Fibroblast of lung (primary cell): ENCODE data around the gene TAB3. TPM values are rescaled to one million over a fixed set of nuclear protein-coding genes. Genes with fewer than 3 reads are reported as not detected.

ENCODE experiments used
- DNase-seq, 2 donors: peaks; one replicate each; pipeline versions ENCODE4 v3.0.0 to v3.0.0-alpha.2; 2010; ENCODE audit warnings: low read depth in 2 of 2
- H2AFZ ChIP-seq: 2 replicates; pipeline ENCODE4 v1.5.1; 2012; ENCODE audit warnings: low read length, control low read depth, inconsistent platforms
- H3K27ac ChIP-seq: 2 replicates; pipeline ENCODE4 v1.5.1; 2011; ENCODE audit warnings: low read length, control low read depth; ENCODE audit not compliant: insufficient read depth
- H3K27me3 ChIP-seq: 2 replicates; pipeline ENCODE4 v1.5.1; 2011; ENCODE audit warnings: mild to moderate bottlenecking, low read length; ENCODE audit not compliant: control insufficient read depth, insufficient read depth
- H3K36me3 ChIP-seq: 2 replicates; pipeline ENCODE4 v1.5.1; 2011; ENCODE audit warnings: low read length; ENCODE audit not compliant: control insufficient read depth, insufficient read depth
- H3K4me1 ChIP-seq: 2 replicates; pipeline ENCODE4 v1.5.1; 2011; ENCODE audit warnings: low read length; ENCODE audit not compliant: control insufficient read depth, insufficient read depth; ENCODE audit errors: extremely low read depth
- H3K4me2 ChIP-seq: 2 replicates; pipeline ENCODE4 v1.5.1; 2011; ENCODE audit warnings: low read length, control low read depth; ENCODE audit not compliant: insufficient read depth; ENCODE audit errors: extremely low read depth
- H3K4me3 ChIP-seq, 4 experiments: fragments of 200-600 bp in 1 of 4; sonication (generic) in 1 of 4; replicated peaks in 1 of 4; 2 replicates each; pipeline ENCODE4 v1.5.1; 2011 to 2016; ENCODE audit warnings: low read length in 4 of 4, low read depth in 3 of 4, mild to moderate bottlenecking in 3 of 4, control low read depth in 2 of 4, inconsistent platforms in 1 of 4, mixed read lengths in 1 of 4; ENCODE audit not compliant: insufficient read depth in 1 of 4; ENCODE audit errors: control extremely low read depth in 1 of 4
- H3K79me2 ChIP-seq: 2 replicates; pipeline ENCODE4 v1.5.1; 2012; ENCODE audit warnings: mild to moderate bottlenecking, low read length, inconsistent platforms; ENCODE audit not compliant: control insufficient read depth, insufficient read depth
- H3K9ac ChIP-seq: 2 replicates; pipeline ENCODE4 v1.5.1; 2011; ENCODE audit warnings: mild to moderate bottlenecking, low read length, control low read depth; ENCODE audit not compliant: insufficient read depth
- H3K9me3 ChIP-seq: 2 replicates; pipeline ENCODE4 v1.5.1; 2012; ENCODE audit warnings: low read depth, low read length; ENCODE audit not compliant: control insufficient read depth, insufficient read depth
- H4K20me1 ChIP-seq: 2 replicates; pipeline ENCODE4 v1.5.1; 2011; ENCODE audit warnings: low read length; ENCODE audit not compliant: control insufficient read depth, insufficient read depth; ENCODE audit errors: extremely low read depth
- EZH2 ChIP-seq: IDR thresholded peaks from 2 replicates; pipeline ENCODE4 v1.5.1; 2012; ENCODE audit warnings: low read length, control low read depth, mild to moderate bottlenecking; ENCODE audit errors: missing control alignments
- polyA plus RNA-seq, 2 donors: library from polyadenylated mRNA; depleted of rRNA in 1 of 2; stranded (reverse) in 1 of 2; unstranded in 1 of 2; fragments of >200 nt; gene quantifications; 2 replicates each; pipeline ENCODE4 v1.2.1, GENCODE V29; 2011 to 2012; ENCODE audit warnings: missing spikeins in 1 of 2
- total RNA-seq: library from RNA; depleted of rRNA; stranded (reverse); fragments of >200 nt; gene quantifications from 2 replicates; pipeline ENCODE4 v1.2.1, GENCODE V29; 2014
- TF ChIP-seq, protein P1 (sequence below), 2 donors: IDR thresholded peaks in 1 of 2; conservative IDR thresholded peaks in 1 of 2; 1 replicate in 1 of 2; 2 replicates in 1 of 2; pipeline ENCODE4 v1.5.1; 2011 to 2012; ENCODE audit warnings: low read length in 2 of 2, control low read depth in 1 of 2, inconsistent platforms in 1 of 2, low read depth in 1 of 2, mild to moderate bottlenecking in 1 of 2

The TAB3 gene
- total and polyA plus RNA-seq, 2 donors (not counting 1 experiment from before 2014, with no cell fraction given): 8.6 to 14.9 TPM

GRCh38 chrX:30880058-30880457, 9.0 kb downstream of the TAB3 start:
- H4K20me1 ChIP-seq: no peaks in the 10 kb centered on the region
- H3K4me2 ChIP-seq: no peak overlapping the region
- no peak overlapping the region for H2AFZ ChIP-seq
- no peak overlapping the region for H3K4me3 ChIP-seq
- no peaks in the 10 kb centered on the region for H3K36me3 ChIP-seq
- no peak for DNase-seq
- no peak overlapping the region for H3K27ac ChIP-seq
- TF ChIP-seq, protein P1, sequence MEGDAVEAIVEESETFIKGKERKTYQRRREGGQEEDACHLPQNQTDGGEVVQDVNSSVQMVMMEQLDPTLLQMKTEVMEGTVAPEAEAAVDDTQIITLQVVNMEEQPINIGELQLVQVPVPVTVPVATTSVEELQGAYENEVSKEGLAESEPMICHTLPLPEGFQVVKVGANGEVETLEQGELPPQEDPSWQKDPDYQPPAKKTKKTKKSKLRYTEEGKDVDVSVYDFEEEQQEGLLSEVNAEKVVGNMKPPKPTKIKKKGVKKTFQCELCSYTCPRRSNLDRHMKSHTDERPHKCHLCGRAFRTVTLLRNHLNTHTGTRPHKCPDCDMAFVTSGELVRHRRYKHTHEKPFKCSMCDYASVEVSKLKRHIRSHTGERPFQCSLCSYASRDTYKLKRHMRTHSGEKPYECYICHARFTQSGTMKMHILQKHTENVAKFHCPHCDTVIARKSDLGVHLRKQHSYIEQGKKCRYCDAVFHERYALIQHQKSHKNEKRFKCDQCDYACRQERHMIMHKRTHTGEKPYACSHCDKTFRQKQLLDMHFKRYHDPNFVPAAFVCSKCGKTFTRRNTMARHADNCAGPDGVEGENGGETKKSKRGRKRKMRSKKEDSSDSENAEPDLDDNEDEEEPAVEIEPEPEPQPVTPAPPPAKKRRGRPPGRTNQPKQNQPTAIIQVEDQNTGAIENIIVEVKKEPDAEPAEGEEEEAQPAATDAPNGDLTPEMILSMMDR (conservative IDR thresholded peaks at IDR 0.05 in 1 of 2, IDR thresholded peaks at IDR 0.05 in 1 of 2; ENCODE audit: low read depth in 1 of 2, low read length in 2 of 2): no peak
- no peak for TF ChIP-seq EZH2
- H3K79me2 ChIP-seq: no peaks in the 10 kb centered on the region
- H3K27me3 ChIP-seq: no peaks in the 10 kb centered on the region
- peaks cover 3% of the 10 kb centered on the region for H3K4me1 ChIP-seq
- no peak overlapping the region for H3K9ac ChIP-seq
- no peaks in the 10 kb centered on the region for H3K9me3 ChIP-seq

- H3K9me3 ChIP-seq: no peaks in the 10 kb centered on the region
- no peak for DNase-seq
- no peak overlapping the region for H2AFZ ChIP-seq
- H3K27ac ChIP-seq: no peak overlapping the region
- no peaks in the 10 kb centered on the region for H4K20me1 ChIP-seq
- no peaks in the 10 kb centered on the region for H3K27me3 ChIP-seq
- H3K4me2 ChIP-seq: no peak overlapping the region
- H3K4me1 ChIP-seq: peaks cover 3% of the 10 kb centered on the region
- H3K79me2 ChIP-seq: no peaks in the 10 kb centered on the region
- no peak for TF ChIP-seq EZH2
- TF ChIP-seq, protein P1 (conservative IDR thresholded peaks at IDR 0.05 in 1 of 2, IDR thresholded peaks at IDR 0.05 in 1 of 2; ENCODE audit: low read depth in 1 of 2, low read length in 2 of 2): no peak
- no peak overlapping the region for H3K9ac ChIP-seq
- no peaks in the 10 kb centered on the region for H3K36me3 ChIP-seq
- no peak overlapping the region for H3K4me3 ChIP-seq
Measured at GRCh38 chrX:30876367-30876766, 12.7 kb downstream of the TAB3 start.

DNA sequence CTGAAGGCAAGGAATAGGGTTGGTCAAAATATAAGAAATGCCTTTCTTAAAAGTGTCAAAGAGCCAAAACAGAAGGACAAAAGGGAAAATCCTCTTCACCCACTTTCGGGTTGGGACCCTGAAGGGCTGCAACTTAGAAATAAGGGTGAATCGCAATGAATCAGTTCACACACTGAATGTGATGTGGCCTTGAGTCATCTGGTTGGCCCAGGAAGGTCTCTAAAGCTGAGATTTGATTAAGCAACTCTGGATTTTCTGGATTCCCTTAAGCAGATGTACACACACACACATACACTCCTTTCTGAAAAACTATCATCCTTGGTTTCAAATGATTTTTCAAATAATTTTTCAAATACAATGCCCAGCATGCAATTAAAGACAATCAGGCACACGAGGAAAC, 13.1 kb downstream of the TAB3 start:
- no peak overlapping the region for H3K4me2 ChIP-seq
- H3K9ac ChIP-seq: no peak overlapping the region
- no peaks in the 10 kb centered on the region for H4K20me1 ChIP-seq
- H3K4me3 ChIP-seq: no peak overlapping the region
- no peaks in the 10 kb centered on the region for H3K27me3 ChIP-seq
- peak; percentile 72 for DNase-seq
- peaks cover 3% of the 10 kb centered on the region for H3K4me1 ChIP-seq
- TF ChIP-seq, protein P1 (conservative IDR thresholded peaks at IDR 0.05 in 1 of 2, IDR thresholded peaks at IDR 0.05 in 1 of 2; ENCODE audit: low read depth in 1 of 2, low read length in 2 of 2): no peak
- no peak for TF ChIP-seq EZH2
- no peaks in the 10 kb centered on the region for H3K36me3 ChIP-seq
- H3K9me3 ChIP-seq: no peaks in the 10 kb centered on the region
- peak overlapping the region; percentile 32 for H3K27ac ChIP-seq
- no peak overlapping the region for H2AFZ ChIP-seq
- H3K79me2 ChIP-seq: no peaks in the 10 kb centered on the region
